CD14-positive monocyte (primary cell): Measurements from ENCODE around the gene DNAAF5. TPM values are rescaled to one million over a fixed set of nuclear protein-coding genes. Genes with fewer than 3 reads are reported as not detected.

Source experiments
- DNase-seq, 3 donors: peaks; one replicate each; pipeline ENCODE4 v3.0.0-alpha.2; 2011 to 2022
- H2AFZ ChIP-seq: 2 replicates; pipeline ENCODE4 v1.6.0; 2012; ENCODE audit warnings: mild to moderate bottlenecking, low read depth, low read length, inconsistent platforms; ENCODE audit not compliant: insufficient read depth, poor library complexity, severe bottlenecking
- H3K27ac ChIP-seq, 2 donors: 1 replicate in 1 of 2; 2 replicates in 1 of 2; pipeline ENCODE4 v1.5.1; 2012 to 2013; ENCODE audit warnings: low read length in 2 of 2, control low read depth in 1 of 2, inconsistent platforms in 1 of 2, low read depth in 1 of 2, mild to moderate bottlenecking in 1 of 2
- H3K27me3 ChIP-seq, 2 donors: one replicate each; pipeline versions ENCODE4 v1.6.0 to v1.6.1; 2011 to 2013; ENCODE audit warnings: low read length in 2 of 2; ENCODE audit not compliant: control insufficient read depth in 2 of 2, insufficient read depth in 2 of 2
- H3K36me3 ChIP-seq, 2 donors: replicated peaks in 1 of 2; 1 replicate in 1 of 2; 2 replicates in 1 of 2; pipeline versions ENCODE4 v1.5.1 to v1.6.1; 2012 to 2013; ENCODE audit warnings: low read length in 2 of 2, control low read depth in 1 of 2, inconsistent platforms in 1 of 2, mild to moderate bottlenecking in 1 of 2; ENCODE audit not compliant: insufficient read depth in 2 of 2, control insufficient read depth in 1 of 2
- H3K4me1 ChIP-seq, 2 donors: 1 replicate in 1 of 2; 2 replicates in 1 of 2; pipeline versions ENCODE4 v1.5.1 to v1.6.1; 2012 to 2013; ENCODE audit warnings: low read length in 2 of 2, control low read depth in 1 of 2, inconsistent platforms in 1 of 2, mild to moderate bottlenecking in 1 of 2, moderate library complexity in 1 of 2; ENCODE audit not compliant: insufficient read depth in 2 of 2, control insufficient read depth in 1 of 2
- H3K4me2 ChIP-seq: replicated peaks from 2 replicates; pipeline ENCODE3; 2012; ENCODE audit warnings: low read length, moderate library complexity, mild to moderate bottlenecking; ENCODE audit not compliant: poor library complexity, severe bottlenecking; ENCODE audit errors: extremely low read depth
- H3K4me3 ChIP-seq, 3 experiments: fragments of 200-600 bp in 1 of 3; sonication (generic) in 1 of 3; replicated peaks in 1 of 3; 1 replicate in 2 of 3; 2 replicates in 1 of 3; pipeline ENCODE4 v1.5.1; 2011 to 2013; ENCODE audit warnings: low read length in 3 of 3, mild to moderate bottlenecking in 3 of 3, control low read depth in 2 of 3, low read depth in 2 of 3, inconsistent platforms in 1 of 3, moderate library complexity in 1 of 3
- H3K79me2 ChIP-seq: 2 replicates; pipeline ENCODE4 v1.6.0; 2012; ENCODE audit warnings: mild to moderate bottlenecking, control low read depth, inconsistent platforms, low read length, moderate library complexity; ENCODE audit not compliant: insufficient read depth
- H3K9ac ChIP-seq: 2 replicates; pipeline ENCODE4 v1.6.0; 2017; ENCODE audit warnings: low read length, mild to moderate bottlenecking; ENCODE audit not compliant: insufficient read depth, poor library complexity, severe bottlenecking
- H3K9me3 ChIP-seq, 2 donors: replicated peaks in 1 of 2; 1 replicate in 1 of 2; 2 replicates in 1 of 2; pipeline versions ENCODE4 v1.5.1 to v1.6.1; 2012 to 2013; ENCODE audit warnings: low read length in 2 of 2, control low read depth in 1 of 2; ENCODE audit not compliant: control insufficient read depth in 1 of 2, insufficient read depth in 1 of 2
- H4K20me1 ChIP-seq: 2 replicates; pipeline ENCODE4 v1.6.0; 2012; ENCODE audit warnings: mild to moderate bottlenecking, low read length, control low read depth, moderate library complexity; ENCODE audit not compliant: insufficient read depth
- H3K27ac Mint-ChIP-seq, 7 donors: one replicate each; pipeline ENCODE4 v1.8.0; 2020; ENCODE audit warnings: mild to moderate bottlenecking in 7 of 7, mixed read lengths in 7 of 7, moderate library complexity in 6 of 7, inconsistent platforms in 2 of 7
- H3K27me3 Mint-ChIP-seq, 3 donors: one replicate each; pipeline ENCODE4 v1.8.0; 2021 to 2022; ENCODE audit warnings: low read depth in 3 of 3, mild to moderate bottlenecking in 3 of 3, mixed read lengths in 3 of 3, moderate library complexity in 3 of 3, inconsistent platforms in 1 of 3
- H3K36me3 Mint-ChIP-seq, 2 donors: one replicate each; pipeline ENCODE4 v1.8.0; 2020; ENCODE audit warnings: mixed read lengths in 2 of 2, inconsistent platforms in 1 of 2, mild to moderate bottlenecking in 1 of 2
- H3K4me1 Mint-ChIP-seq: one replicate; pipeline ENCODE4 v1.8.0; 2020; ENCODE audit warnings: mild to moderate bottlenecking, mixed read lengths
- H3K4me3 Mint-ChIP-seq, 2 donors: one replicate each; pipeline ENCODE4 v1.8.0; 2020; ENCODE audit warnings: mild to moderate bottlenecking in 2 of 2, mixed read lengths in 2 of 2, moderate library complexity in 1 of 2
- H3K9me3 Mint-ChIP-seq, 7 donors: one replicate each; pipeline ENCODE4 v1.8.0; 2020 to 2022; ENCODE audit warnings: mixed read lengths in 7 of 7, mild to moderate bottlenecking in 6 of 7, moderate library complexity in 6 of 7, inconsistent platforms in 2 of 7
- WGBS: methylation state at CpG from one replicate; pipeline ENCODE4 v1.1.5; 2013; ENCODE audit warnings: missing lambda C conversion rate; ENCODE audit not compliant: insufficient coverage; 5-methylcytosine and 5-hydroxymethylcytosine counted together
- intact Hi-C, 2 donors: fragments of 100-400 bp; cut with micrococcal nuclease; formaldehyde crosslinking; loops; one replicate each; pipeline versions ENCODE4 v1.15.0 to v1.15.1; 2023
- polyA plus RNA-seq, 3 donors: library from polyadenylated mRNA; depleted of rRNA in 1 of 3; unstranded in 2 of 3; stranded (reverse) in 1 of 3; fragments of 300-500 nt in 2 of 3; fragments of >200 nt in 1 of 3; fragmentation: Illumina TruSeq in 2 of 3; gene quantifications; 1 replicate in 2 of 3; 2 replicates in 1 of 3; pipeline ENCODE4 v1.2.3, GENCODE V29; 2012 to 2021
- TF ChIP-seq, protein P1 (sequence below): fragments of 200-600 bp; IDR thresholded peaks from one replicate; pipeline ENCODE4 v1.8.0; 2022; ENCODE audit warnings: antibody characterized with exemption, mild to moderate bottlenecking

DNAAF5 gene
- polyA plus RNA-seq, 3 donors, result 1.2 to 9.6 (median 2.0) TPM

DNA sequence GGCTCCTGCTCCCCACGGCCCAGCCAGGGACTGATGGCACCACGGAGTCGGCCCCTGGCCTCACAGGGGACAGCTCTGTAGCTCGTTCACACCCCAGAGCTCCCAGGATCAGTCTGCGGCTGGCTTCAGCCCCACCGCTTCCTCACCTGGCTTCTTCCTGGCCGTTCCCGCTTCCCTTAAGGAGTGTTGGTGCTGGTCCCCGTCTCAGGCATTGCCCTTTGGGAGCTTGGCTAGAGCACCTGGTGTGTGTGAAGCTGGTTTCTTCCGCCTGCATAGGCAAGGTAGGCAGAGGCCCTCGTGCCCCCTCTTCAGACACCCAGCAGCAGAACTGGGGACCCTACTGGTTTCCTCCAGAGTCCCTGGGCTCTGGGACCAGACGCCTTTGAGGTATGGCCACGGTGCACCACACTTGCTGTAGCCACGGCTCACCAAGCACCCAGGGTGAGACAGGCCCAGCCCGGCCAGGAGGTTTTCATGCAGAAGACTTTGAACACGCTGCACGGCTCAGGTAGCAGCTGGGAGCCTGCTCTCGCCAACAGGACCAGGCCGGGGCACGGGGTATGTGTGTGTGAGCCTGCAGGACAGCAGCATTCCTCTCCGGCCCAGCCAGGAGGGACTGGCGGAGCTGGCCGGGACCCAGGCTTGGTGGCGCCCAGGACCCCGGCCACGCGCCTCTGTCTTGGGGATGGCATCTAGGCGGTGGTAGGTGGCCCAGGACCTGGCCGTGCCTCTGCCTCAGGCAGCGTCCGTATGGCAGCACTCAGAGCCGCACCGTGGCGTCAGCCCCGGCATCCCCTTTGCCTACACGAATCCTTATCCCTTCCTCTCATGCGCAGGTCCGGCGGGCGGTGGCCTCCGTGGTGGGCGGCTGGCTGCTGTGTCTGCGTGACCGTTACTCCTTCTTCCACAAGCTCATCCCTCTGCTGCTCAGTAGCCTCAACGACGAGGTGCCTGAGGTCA, 13.8 kb downstream of the DNAAF5 start:
- peaks cover 20 to 29% of the 10 kb centered on the region in 2 donors for H3K36me3 ChIP-seq
- H3K4me1 ChIP-seq, result no peaks in the 10 kb centered on the region
- no peaks in the 10 kb centered on the region for H3K27me3 ChIP-seq
- WGBS, result 99% methylated on average over 29 of the region's 46 CpGs
- Mint-ChIP-seq H3K4me3 (no peak overlapping the region), H3K9me3 (peaks cover 0 to 3% (median 1%) of the 10 kb centered on the region in 7 donors), H3K27me3 (peaks cover 0 to under 1% (median 0%) of the 10 kb centered on the region in 3 donors), H3K4me1 (no peaks in the 10 kb centered on the region), H3K27ac (peak overlapping the region in 1 of 7 donors; percentile 58), H3K36me3 (peaks cover 42 to 46% of the 10 kb centered on the region in 2 donors)
- H3K4me3 ChIP-seq, result no peak overlapping the region
- H3K27ac ChIP-seq, result no peak overlapping the region
- H3K9me3 ChIP-seq, result peaks cover 2 to 4% of the 10 kb centered on the region in 2 donors
- TF ChIP-seq, protein P1, sequence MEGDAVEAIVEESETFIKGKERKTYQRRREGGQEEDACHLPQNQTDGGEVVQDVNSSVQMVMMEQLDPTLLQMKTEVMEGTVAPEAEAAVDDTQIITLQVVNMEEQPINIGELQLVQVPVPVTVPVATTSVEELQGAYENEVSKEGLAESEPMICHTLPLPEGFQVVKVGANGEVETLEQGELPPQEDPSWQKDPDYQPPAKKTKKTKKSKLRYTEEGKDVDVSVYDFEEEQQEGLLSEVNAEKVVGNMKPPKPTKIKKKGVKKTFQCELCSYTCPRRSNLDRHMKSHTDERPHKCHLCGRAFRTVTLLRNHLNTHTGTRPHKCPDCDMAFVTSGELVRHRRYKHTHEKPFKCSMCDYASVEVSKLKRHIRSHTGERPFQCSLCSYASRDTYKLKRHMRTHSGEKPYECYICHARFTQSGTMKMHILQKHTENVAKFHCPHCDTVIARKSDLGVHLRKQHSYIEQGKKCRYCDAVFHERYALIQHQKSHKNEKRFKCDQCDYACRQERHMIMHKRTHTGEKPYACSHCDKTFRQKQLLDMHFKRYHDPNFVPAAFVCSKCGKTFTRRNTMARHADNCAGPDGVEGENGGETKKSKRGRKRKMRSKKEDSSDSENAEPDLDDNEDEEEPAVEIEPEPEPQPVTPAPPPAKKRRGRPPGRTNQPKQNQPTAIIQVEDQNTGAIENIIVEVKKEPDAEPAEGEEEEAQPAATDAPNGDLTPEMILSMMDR, result no peak
- intact Hi-C loops, result no loop called here
- H2AFZ ChIP-seq, result no peak overlapping the region
- H4K20me1 ChIP-seq, result no peaks in the 10 kb centered on the region
- no peak for DNase-seq
- no peak overlapping the region for H3K4me2 ChIP-seq
- no peak overlapping the region for H3K9ac ChIP-seq
- no peaks in the 10 kb centered on the region for H3K79me2 ChIP-seq

DNA sequence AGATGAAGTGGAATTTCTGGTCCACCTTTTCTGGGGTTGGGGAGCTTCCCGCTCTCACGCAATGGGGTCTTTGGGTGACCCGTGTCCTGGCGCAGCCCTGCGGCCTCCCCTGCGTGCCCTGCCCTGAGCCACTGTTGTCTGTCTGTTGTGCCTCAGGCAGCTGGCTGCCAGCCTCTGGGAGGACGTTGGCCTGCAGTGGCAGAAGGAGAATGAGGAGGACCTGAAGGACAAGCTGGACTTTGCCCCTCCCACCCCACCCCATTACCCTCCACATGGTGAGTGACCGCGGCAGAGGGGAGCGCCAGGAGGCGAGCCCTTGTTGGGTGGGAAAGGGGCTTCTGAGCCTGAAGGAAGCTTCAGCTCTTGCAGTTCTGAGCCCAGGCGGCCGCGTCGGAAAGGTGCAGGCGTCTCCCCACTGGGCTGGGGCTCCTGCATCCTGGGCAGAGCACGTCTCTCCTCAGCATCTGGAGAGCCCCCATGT, 14.7 kb downstream of the DNAAF5 start:
- Histone ChIP-seq H3K79me2 (no peaks in the 10 kb centered on the region), H3K4me3 (no peak overlapping the region), H3K4me1 (no peaks in the 10 kb centered on the region), H3K36me3 (peaks cover 20 to 33% of the 10 kb centered on the region in 2 donors), H3K27me3 (no peaks in the 10 kb centered on the region), H2AFZ (no peak overlapping the region), H3K9me3 (peaks cover 0 to 3% of the 10 kb centered on the region in 2 donors), H3K9ac (no peak overlapping the region), H4K20me1 (no peaks in the 10 kb centered on the region), H3K4me2 (no peak overlapping the region), H3K27ac (no peak overlapping the region)
- peaks cover 44 to 48% of the 10 kb centered on the region in 2 donors for H3K36me3 Mint-ChIP-seq
- intact Hi-C loops, result no loop called here
- TF ChIP-seq, protein P1, result no peak
- H3K27ac Mint-ChIP-seq, result no peak overlapping the region
- no peaks in the 10 kb centered on the region for H3K4me1 Mint-ChIP-seq
- H3K27me3 Mint-ChIP-seq, result peaks cover 0 to 2% (median 0%) of the 10 kb centered on the region in 3 donors
- DNase-seq, result no peak
- H3K4me3 Mint-ChIP-seq, result no peak overlapping the region
- WGBS, result 95% methylated on average over 7 of the region's 17 CpGs
- peaks cover 0 to 3% (median 1%) of the 10 kb centered on the region in 7 donors for H3K9me3 Mint-ChIP-seq
